GM13977 (cell line): Measurements from ENCODE around the gene DYDC2.

Experiments used
- DNase-seq: peaks from one replicate; pipeline ENCODE4 v3.0.0; 2012; ENCODE audit warnings: low spot score
- CTCF ChIP-seq: IDR thresholded peaks from 2 replicates; pipeline ENCODE4 v1.5.1; 2012; ENCODE audit warnings: mild to moderate bottlenecking, control low read depth; ENCODE audit not compliant: insufficient read depth; ENCODE audit errors: extremely low read depth, missing control alignments
- in situ Hi-C: fragments of 300-500 bp; cut with MboI; formaldehyde crosslinking; loops from one replicate; pipeline ENCODE4 v1.12.0; 2022; ENCODE audit warnings: low sequenced_read_pairs, low pct_unique_long_range_greater_than_20kb, mixed read lengths, inconsistent platforms; ENCODE audit not compliant: unreplicated experiment

The DYDC2 gene

GRCh38 chr10:80333983-80334382 lies 22.6 kb upstream of the DYDC2 start:
- no peak for TF ChIP-seq CTCF
- DNase-seq, result no peak
- in situ Hi-C loops, result no loop called here

GRCh38 chr10:80344276-80344675 lies 12.3 kb upstream of the DYDC2 start:
- no peak for TF ChIP-seq CTCF

GRCh38 chr10:80344912-80345311 lies 11.7 kb upstream of the DYDC2 start:
- no peak for DNase-seq
- no peak for TF ChIP-seq CTCF
- in situ Hi-C loops, result no loop called here

More at GRCh38 chr10:80344276-80344675, 12.3 kb upstream of the DYDC2 start:
- no peak for DNase-seq
- in situ Hi-C loops, result no loop called here

GRCh38 chr10:80350251-80350650 lies 6.3 kb upstream of the DYDC2 start:
- no peak for DNase-seq
- in situ Hi-C loops, result no loop called here
- no peak for TF ChIP-seq CTCF

- in situ Hi-C loops, result no loop called here
Observed at GRCh38 chr10:80351220-80351619, 5.4 kb upstream of the DYDC2 start.

GRCh38 chr10:80356989-80357850 lies 639 bp downstream of the DYDC2 start:
- no peak for DNase-seq
- in situ Hi-C loops, result no loop called here
- no peak for TF ChIP-seq CTCF

More at GRCh38 chr10:80351220-80351619, 5.4 kb upstream of the DYDC2 start:
- no peak for DNase-seq
- TF ChIP-seq CTCF, result no peak
